CD4-positive, alpha-beta memory T cell (primary cell): ENCODE results near the gene CDKAL1. TPM values are rescaled to one million over a fixed set of nuclear protein-coding genes. Genes with fewer than 3 reads are reported as not detected.
"Not testable (repeated sequence)": the region's sequence is repeated elsewhere in the genome, so short reads cannot be mapped to it uniquely, and the experiment has no call there.

Experiments used
- CTCF ChIA-PET: fragments of 350-600 bp; sonication (Branson Sonifier 250); formaldehyde crosslinking; loops from one replicate; lab custom pipeline; 2021; ENCODE audit warnings: inconsistent platforms; ENCODE audit not compliant: partially characterized antibody; lab: Charles Lee
- POLR2A ChIA-PET: fragments of 350-600 bp; sonication (Branson Sonifier 250); formaldehyde crosslinking; loops from one replicate; lab custom pipeline; 2021; ENCODE audit not compliant: partially characterized antibody; lab: Charles Lee
- DNase-seq, 5 donors: peaks; one replicate each; pipeline versions ENCODE4 v3.0.0 to v3.0.0-alpha.2; 2020 to 2022; ENCODE audit warnings: mixed read lengths in 1 of 5
- H3K27ac ChIP-seq: one replicate; pipeline ENCODE4 v1.7.0; 2013; ENCODE audit warnings: low read depth, low read length
- H3K27me3 ChIP-seq: 2 replicates; pipeline ENCODE4 v1.7.0; 2013; ENCODE audit warnings: mild to moderate bottlenecking, low read length, moderate library complexity; ENCODE audit not compliant: insufficient read depth
- H3K36me3 ChIP-seq: 2 replicates; pipeline ENCODE4 v1.7.0; 2013; ENCODE audit warnings: mild to moderate bottlenecking, low read length, moderate library complexity; ENCODE audit not compliant: insufficient read depth
- H3K4me1 ChIP-seq: 2 replicates; pipeline ENCODE4 v1.7.0; 2013; ENCODE audit warnings: mild to moderate bottlenecking, low read length, moderate library complexity; ENCODE audit not compliant: insufficient read depth
- H3K4me3 ChIP-seq, 2 donors: one replicate each; pipeline ENCODE4 v1.7.0; 2013; ENCODE audit warnings: low read length in 2 of 2, mild to moderate bottlenecking in 1 of 2
- H3K9me3 ChIP-seq, 2 donors: one replicate each; pipeline ENCODE4 v1.7.0; 2013; ENCODE audit warnings: low read length in 2 of 2, control low read depth in 1 of 2; ENCODE audit not compliant: control insufficient read depth in 1 of 2
- H3K27ac Mint-ChIP-seq, 7 donors: one replicate each; pipeline ENCODE4 v1.8.0; 2020 to 2021; ENCODE audit warnings: mixed read lengths in 7 of 7, mild to moderate bottlenecking in 6 of 7, inconsistent platforms in 3 of 7, moderate library complexity in 3 of 7
- H3K27me3 Mint-ChIP-seq, 2 donors: one replicate each; pipeline ENCODE4 v1.8.0; 2020 to 2021; ENCODE audit warnings: mixed read lengths in 2 of 2
- H3K36me3 Mint-ChIP-seq, 2 donors: one replicate each; pipeline ENCODE4 v1.8.0; 2020 to 2021; ENCODE audit warnings: mixed read lengths in 2 of 2, inconsistent platforms in 1 of 2, mild to moderate bottlenecking in 1 of 2
- H3K4me1 Mint-ChIP-seq, 4 donors: one replicate each; pipeline ENCODE4 v1.8.0; 2020 to 2021; ENCODE audit warnings: mixed read lengths in 4 of 4, mild to moderate bottlenecking in 1 of 4
- H3K4me3 Mint-ChIP-seq, 8 donors: one replicate each; pipeline ENCODE4 v1.8.0; 2020 to 2021; ENCODE audit warnings: mixed read lengths in 8 of 8, mild to moderate bottlenecking in 7 of 8, moderate library complexity in 6 of 8, inconsistent platforms in 3 of 8
- H3K9me3 Mint-ChIP-seq, 8 donors: one replicate each; pipeline ENCODE4 v1.8.0; 2020 to 2021; ENCODE audit warnings: mixed read lengths in 8 of 8, mild to moderate bottlenecking in 5 of 8, inconsistent platforms in 3 of 8, moderate library complexity in 1 of 8
- intact Hi-C: fragments of 100-400 bp; cut with micrococcal nuclease; formaldehyde crosslinking; loops from one replicate; pipeline ENCODE4 v1.15.1; 2023
- polyA plus RNA-seq, 2 donors: library from polyadenylated mRNA; unstranded; fragments of 300-500 nt; fragmentation: Illumina TruSeq; gene quantifications; one replicate each; pipeline ENCODE4 v1.2.3, GENCODE V29; 2021
- total RNA-seq, 2 experiments: library from RNA; stranded (reverse); gene quantifications; one replicate each; pipeline ENCODE4 v1.2.3, GENCODE V29; 2021

CDKAL1 gene
- total and polyA plus RNA-seq, 4 experiments from 2014 or later, result 22.3 to 41.8 (median 26.8) TPM

- Histone ChIP-seq H3K36me3 (no peaks in the 10 kb centered on the region), H3K27ac (no peak overlapping the region), H3K9me3 (no peaks in the 10 kb centered on the region), H3K4me3 (no peak overlapping the region), H3K4me1 (no peaks in the 10 kb centered on the region), H3K27me3 (no peaks in the 10 kb centered on the region)
- POLR2A ChIA-PET, result no interaction called here
- DNase-seq, result no peak
- peaks cover 0 to 4% (median under 1%) of the 10 kb centered on the region in 8 donors for H3K9me3 Mint-ChIP-seq
- no peaks in the 10 kb centered on the region for H3K27me3 Mint-ChIP-seq
- H3K27ac Mint-ChIP-seq, result peak overlapping the region in 1 of 7 donors; percentile 19
- intact Hi-C loops, result no loop called here
- H3K36me3 Mint-ChIP-seq, result peaks cover 26 to 30% of the 10 kb centered on the region in 2 donors
- peaks cover 0 to 14% (median 7%) of the 10 kb centered on the region in 4 donors for H3K4me1 Mint-ChIP-seq
- no peak overlapping the region for H3K4me3 Mint-ChIP-seq
- CTCF ChIA-PET, result no interaction called here
These were observed 70.8 kb downstream of the CDKAL1 start for GRCh38 chr6:20605061-20605460.

- peaks cover 0 to 14% (median 8%) of the 10 kb centered on the region in 4 donors for H3K4me1 Mint-ChIP-seq
- intact Hi-C loops, result no loop called here
- Histone ChIP-seq H3K9me3 (no peaks in the 10 kb centered on the region), H3K27me3 (no peaks in the 10 kb centered on the region), H3K4me1 (no peaks in the 10 kb centered on the region), H3K4me3 (no peak overlapping the region), H3K36me3 (no peaks in the 10 kb centered on the region), H3K27ac (no peak overlapping the region)
- peaks cover 29 to 33% of the 10 kb centered on the region in 2 donors for H3K36me3 Mint-ChIP-seq
- POLR2A ChIA-PET, result no interaction called here
- no peak for DNase-seq
- peaks cover 0 to 9% (median under 1%) of the 10 kb centered on the region in 8 donors for H3K9me3 Mint-ChIP-seq
- H3K27ac Mint-ChIP-seq, result no peak overlapping the region
- H3K4me3 Mint-ChIP-seq, result no peak overlapping the region
- no peaks in the 10 kb centered on the region for H3K27me3 Mint-ChIP-seq
- CTCF ChIA-PET, result no interaction called here
These were observed 71.3 kb downstream of the CDKAL1 start for GRCh38 chr6:20605581-20605980.

- Histone ChIP-seq H3K27me3 (no peaks in the 10 kb centered on the region), H3K4me1 (no peaks in the 10 kb centered on the region), H3K9me3 (no peaks in the 10 kb centered on the region), H3K36me3 (no peaks in the 10 kb centered on the region), H3K4me3 (no peak overlapping the region), H3K27ac (no peak overlapping the region)
- Mint-ChIP-seq H3K27me3 (no peaks in the 10 kb centered on the region), H3K9me3 (peaks cover 0 to 9% (median under 1%) of the 10 kb centered on the region in 8 donors), H3K36me3 (peaks cover 26 to 29% of the 10 kb centered on the region in 2 donors), H3K4me3 (no peak overlapping the region), H3K4me1 (peaks cover 2 to 15% (median 13%) of the 10 kb centered on the region in 4 donors), H3K27ac (no peak overlapping the region)
- no peak for DNase-seq
- intact Hi-C loops, result no loop called here
- ChIA-PET CTCF (no interaction called here), POLR2A (no interaction called here)
These were observed 72.6 kb downstream of the CDKAL1 start for GRCh38 chr6:20606831-20607230.

GRCh38 chr6:20608356-20608755 lies 74.1 kb downstream of the CDKAL1 start:
- Histone ChIP-seq H3K36me3 (no peaks in the 10 kb centered on the region), H3K27ac (no peak overlapping the region), H3K9me3 (no peaks in the 10 kb centered on the region), H3K4me3 (no peak overlapping the region), H3K27me3 (no peaks in the 10 kb centered on the region), H3K4me1 (no peaks in the 10 kb centered on the region)
- Mint-ChIP-seq H3K9me3 (peaks cover 0 to 9% (median under 1%) of the 10 kb centered on the region in 8 donors), H3K36me3 (peaks cover 20 to 28% of the 10 kb centered on the region in 2 donors), H3K27me3 (no peaks in the 10 kb centered on the region), H3K4me3 (no peak overlapping the region), H3K4me1 (peaks cover 7 to 23% (median 15%) of the 10 kb centered on the region in 4 donors), H3K27ac (no peak overlapping the region)
- POLR2A ChIA-PET, result no interaction called here
- CTCF ChIA-PET, result no interaction called here
- intact Hi-C loops, result no loop called here
- no peak for DNase-seq

GRCh38 chr6:20608905-20609304 lies 74.6 kb downstream of the CDKAL1 start:
- no peak for DNase-seq
- peaks cover 17 to 30% of the 10 kb centered on the region in 2 donors for H3K36me3 Mint-ChIP-seq
- ChIA-PET POLR2A (no interaction called here), CTCF (no interaction called here)
- H3K36me3 ChIP-seq, result no peaks in the 10 kb centered on the region
- H3K4me3 ChIP-seq, result no peak overlapping the region
- no peaks in the 10 kb centered on the region for H3K27me3 ChIP-seq
- intact Hi-C loops, result no loop called here
- H3K9me3 Mint-ChIP-seq, result peaks cover 0 to 9% (median under 1%) of the 10 kb centered on the region in 8 donors
- H3K27ac ChIP-seq, result no peak overlapping the region
- H3K4me3 Mint-ChIP-seq, result no peak overlapping the region
- H3K9me3 ChIP-seq, result no peaks in the 10 kb centered on the region
- no peaks in the 10 kb centered on the region for H3K4me1 ChIP-seq
- H3K4me1 Mint-ChIP-seq, result peaks cover 5 to 25% (median 14%) of the 10 kb centered on the region in 4 donors
- H3K27ac Mint-ChIP-seq, result no peak overlapping the region
- no peaks in the 10 kb centered on the region for H3K27me3 Mint-ChIP-seq

GRCh38 chr6:20609924-20610323 lies 75.7 kb downstream of the CDKAL1 start:
- CTCF ChIA-PET, H3K4me3 ChIP-seq, H3K27me3 ChIP-seq, H3K27me3 Mint-ChIP-seq, H3K4me3 Mint-ChIP-seq, H3K36me3 ChIP-seq, H3K27ac ChIP-seq, H3K9me3 Mint-ChIP-seq, H3K4me1 ChIP-seq, POLR2A ChIA-PET, intact Hi-C loops, DNase-seq, H3K9me3 ChIP-seq: not testable (repeated sequence)
- H3K4me1 Mint-ChIP-seq, result peaks cover 0 to 22% (median 12%) of the 10 kb centered on the region in 4 donors
- peak overlapping the region in 1 of 7 donors; percentile 50 for H3K27ac Mint-ChIP-seq
- peaks cover 21% of the 10 kb centered on the region in 2 donors for H3K36me3 Mint-ChIP-seq

- Mint-ChIP-seq H3K4me3 (no peak overlapping the region), H3K27ac (peak overlapping the region in 2 of 7 donors; percentile 2 to 63), H3K27me3 (no peaks in the 10 kb centered on the region), H3K4me1 (peaks cover 0 to 22% (median 12%) of the 10 kb centered on the region in 4 donors), H3K9me3 (peaks cover 0 to 9% (median under 1%) of the 10 kb centered on the region in 8 donors), H3K36me3 (peaks cover 21% of the 10 kb centered on the region in 2 donors)
- H3K4me1 ChIP-seq, result no peaks in the 10 kb centered on the region
- intact Hi-C loops, result no loop called here
- H3K27ac ChIP-seq, result no peak overlapping the region
- no peak overlapping the region for H3K4me3 ChIP-seq
- ChIA-PET CTCF (no interaction called here), POLR2A (no interaction called here)
- DNase-seq, result no peak
- H3K36me3 ChIP-seq, result no peaks in the 10 kb centered on the region
- H3K27me3 ChIP-seq, result no peaks in the 10 kb centered on the region
- H3K9me3 ChIP-seq, result no peaks in the 10 kb centered on the region
These were observed 76.5 kb downstream of the CDKAL1 start for GRCh38 chr6:20610636-20611370.
